ENCODE measurements around the gene TRNAU1AP.

DNA sequence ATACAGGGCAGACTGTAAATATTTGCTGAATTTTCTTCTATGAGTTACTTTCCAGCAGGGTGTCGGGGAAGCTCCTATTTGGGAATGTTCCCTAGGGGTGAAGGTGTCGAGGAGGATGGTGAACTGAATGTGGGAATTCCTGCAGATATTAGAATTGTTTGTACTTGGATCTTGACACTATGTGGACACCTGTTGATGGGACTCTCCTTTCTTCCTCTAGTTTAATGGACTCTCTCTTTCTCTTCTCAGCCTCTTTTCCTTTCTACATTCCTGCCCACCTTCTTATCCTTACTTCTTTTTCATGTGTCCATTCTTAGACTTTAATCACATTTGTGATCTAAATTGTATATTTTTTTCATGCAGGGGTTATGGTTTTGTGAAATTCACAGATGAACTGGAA is 14.0 kb downstream of the TRNAU1AP start:
- TF ChIP-seq, protein P1, sequence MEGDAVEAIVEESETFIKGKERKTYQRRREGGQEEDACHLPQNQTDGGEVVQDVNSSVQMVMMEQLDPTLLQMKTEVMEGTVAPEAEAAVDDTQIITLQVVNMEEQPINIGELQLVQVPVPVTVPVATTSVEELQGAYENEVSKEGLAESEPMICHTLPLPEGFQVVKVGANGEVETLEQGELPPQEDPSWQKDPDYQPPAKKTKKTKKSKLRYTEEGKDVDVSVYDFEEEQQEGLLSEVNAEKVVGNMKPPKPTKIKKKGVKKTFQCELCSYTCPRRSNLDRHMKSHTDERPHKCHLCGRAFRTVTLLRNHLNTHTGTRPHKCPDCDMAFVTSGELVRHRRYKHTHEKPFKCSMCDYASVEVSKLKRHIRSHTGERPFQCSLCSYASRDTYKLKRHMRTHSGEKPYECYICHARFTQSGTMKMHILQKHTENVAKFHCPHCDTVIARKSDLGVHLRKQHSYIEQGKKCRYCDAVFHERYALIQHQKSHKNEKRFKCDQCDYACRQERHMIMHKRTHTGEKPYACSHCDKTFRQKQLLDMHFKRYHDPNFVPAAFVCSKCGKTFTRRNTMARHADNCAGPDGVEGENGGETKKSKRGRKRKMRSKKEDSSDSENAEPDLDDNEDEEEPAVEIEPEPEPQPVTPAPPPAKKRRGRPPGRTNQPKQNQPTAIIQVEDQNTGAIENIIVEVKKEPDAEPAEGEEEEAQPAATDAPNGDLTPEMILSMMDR (IDR thresholded peaks at IDR 0.05; ENCODE audit: poor library complexity): no peak
- TF ChIP-seq EZH2 (IDR thresholded peaks at IDR 0.05; ENCODE audit: borderline replicate concordance): no peak
- no peak for TF ChIP-seq EZH2phosphoT487 (IDR thresholded peaks at IDR 0.05; ENCODE audit: low read depth, severe bottlenecking, unreplicated experiment)

Measured in hepatocyte (in vitro differentiated cells).